Esophagus muscularis mucosa (tissue), 4 donors: Measurements from ENCODE around the gene PARD3B. TPM values are rescaled to one million over a fixed set of nuclear protein-coding genes. Genes with fewer than 3 reads are reported as not detected.

Source experiments
- DNase-seq: peaks from one replicate; pipeline ENCODE4 v3.0.0-alpha.2; 2017; ENCODE audit errors: extremely low spot score
- H3K27ac ChIP-seq, 4 donors: fragments of 200-600 bp; sonication (generic); replicated peaks in 1 of 4; 1 replicate in 3 of 4; 2 replicates in 1 of 4; pipeline ENCODE4 v1.5.1; 2016 to 2019; ENCODE audit warnings: mild to moderate bottlenecking in 1 of 4
- H3K27me3 ChIP-seq, 4 donors: fragments of 200-600 bp; sonication (generic); one replicate each; pipeline versions ENCODE4 v1.5.1 to v1.6.0; 2016 to 2019
- H3K36me3 ChIP-seq, 4 donors: fragments of 200-600 bp; sonication (generic); one replicate each; pipeline ENCODE4 v1.5.1; 2016 to 2019
- H3K4me1 ChIP-seq, 4 donors: fragments of 200-600 bp; sonication (generic); one replicate each; pipeline ENCODE4 v1.5.1; 2016 to 2019
- H3K4me3 ChIP-seq, 4 donors: fragments of 200-600 bp; sonication (generic); 1 replicate in 2 of 4; 2 replicates in 2 of 4; pipeline ENCODE4 v1.5.1; 2016 to 2019; ENCODE audit warnings: mild to moderate bottlenecking in 4 of 4, moderate library complexity in 1 of 4
- H3K9me3 ChIP-seq, 4 donors: fragments of 200-600 bp; sonication (generic); 1 replicate in 3 of 4; 2 replicates in 1 of 4; pipeline ENCODE4 v1.5.1; 2016 to 2019
- CTCF ChIP-seq, 3 experiments: fragments of 200-600 bp in 2 of 3; fragments of 450-650 bp in 1 of 3; sonication (generic) in 2 of 3; IDR thresholded peaks; one replicate each; pipeline ENCODE4 v1.5.1; 2017 to 2019; ENCODE audit warnings: antibody characterized with exemption in 3 of 3, mild to moderate bottlenecking in 2 of 3, moderate library complexity in 1 of 3
- EP300 ChIP-seq: sonication (generic); formaldehyde crosslinking; IDR thresholded peaks from one replicate; pipeline ENCODE4 v1.6.1; 2017; ENCODE audit warnings: antibody characterized with exemption
- POLR2A ChIP-seq: fragments of 450-650 bp; IDR thresholded peaks from one replicate; pipeline ENCODE4 v1.6.1; 2017; ENCODE audit warnings: antibody characterized with exemption, moderate library complexity, mild to moderate bottlenecking, low read depth
- POLR2AphosphoS5 ChIP-seq, 2 donors: sonication (generic); formaldehyde crosslinking; IDR thresholded peaks; one replicate each; pipeline ENCODE4 v1.6.1; 2017; ENCODE audit warnings: antibody characterized with exemption in 2 of 2
- WGBS: methylation state at CpG from one replicate; pipeline ENCODE4 v1.1.5; 2018; 5-methylcytosine and 5-hydroxymethylcytosine counted together
- intact Hi-C: fragments of 100-400 bp; cut with DNase I; formaldehyde crosslinking; loops from one replicate; pipeline ENCODE4 v1.15.1; 2023
- total RNA-seq, 4 donors: library from RNA; depleted of rRNA; stranded (reverse); fragments of >200 nt; gene quantifications; one replicate each; pipeline versions ENCODE4 v1.1.0 to v1.2.1, GENCODE V29; 2016

Gene PARD3B
- total RNA-seq, 4 donors from 2014 or later, result 24.2 to 40.8 (median 32.5) TPM

- Histone ChIP-seq H3K27me3 (no peaks in the 10 kb centered on the region), H3K4me1 (peaks cover 10 to 29% (median 26%) of the 10 kb centered on the region in 4 donors), H3K36me3 (no peaks in the 10 kb centered on the region), H3K27ac (peak overlapping the region in 3 of 4 donors; percentile 9 to 39 (median 28)), H3K4me3 (no peak overlapping the region), H3K9me3 (no peaks in the 10 kb centered on the region)
- intact Hi-C loops, result no loop called here
- WGBS, result 82% methylated on average over 1 of the region's 1 CpG
- TF ChIP-seq POLR2A, result no peak
- TF ChIP-seq EP300, result no peak
- TF ChIP-seq CTCF (IDR thresholded peaks at IDR 0.05), result no peak
- no peak for TF ChIP-seq POLR2AphosphoS5 (IDR thresholded peaks at IDR 0.05)
- no peak for DNase-seq
Measured at GRCh38 chr2:204665207-204665606, 119.9 kb downstream of the PARD3B start.

- no peak for DNase-seq
- WGBS, result 100% methylated on average over 2 of the region's 2 CpGs
- Histone ChIP-seq H3K27ac (peak overlapping the region in 3 of 4 donors; percentile 9 to 39 (median 28)), H3K36me3 (no peaks in the 10 kb centered on the region), H3K4me1 (peaks cover 10 to 33% (median 26%) of the 10 kb centered on the region in 4 donors), H3K27me3 (no peaks in the 10 kb centered on the region), H3K9me3 (no peaks in the 10 kb centered on the region), H3K4me3 (no peak overlapping the region)
- TF ChIP-seq CTCF (IDR thresholded peaks at IDR 0.05) (no peak), POLR2A (no peak), POLR2AphosphoS5 (IDR thresholded peaks at IDR 0.05) (no peak), EP300 (no peak)
- intact Hi-C loops, result no loop called here
Measured at GRCh38 chr2:204665771-204666170, 120.5 kb downstream of the PARD3B start.

- peaks cover 10 to 33% (median 26%) of the 10 kb centered on the region in 4 donors for H3K4me1 ChIP-seq
Measured at GRCh38 chr2:204667990-204668389, 122.7 kb downstream of the PARD3B start.

GRCh38 chr2:204669382-204669781 lies 124.1 kb downstream of the PARD3B start:
- peaks cover 10 to 30% (median 25%) of the 10 kb centered on the region in 4 donors for H3K4me1 ChIP-seq
- DNase-seq, result no peak
- H3K9me3 ChIP-seq, result no peaks in the 10 kb centered on the region
- WGBS, result 81% methylated on average over 3 of the region's 3 CpGs
- no peak overlapping the region for H3K27ac ChIP-seq
- H3K27me3 ChIP-seq, result no peaks in the 10 kb centered on the region
- intact Hi-C loops, result no loop called here
- H3K4me3 ChIP-seq, result no peak overlapping the region
- H3K36me3 ChIP-seq, result no peaks in the 10 kb centered on the region
- TF ChIP-seq POLR2AphosphoS5 (IDR thresholded peaks at IDR 0.05), result no peak
- no peak for TF ChIP-seq POLR2A
- TF ChIP-seq EP300, result no peak
- TF ChIP-seq CTCF (IDR thresholded peaks at IDR 0.05), result no peak

More at GRCh38 chr2:204667990-204668389, 122.7 kb downstream of the PARD3B start:
- 95% methylated on average over 2 of the region's 2 CpGs for WGBS
- Histone ChIP-seq H3K27ac (no peak overlapping the region), H3K36me3 (no peaks in the 10 kb centered on the region), H3K27me3 (no peaks in the 10 kb centered on the region), H3K4me3 (no peak overlapping the region), H3K9me3 (no peaks in the 10 kb centered on the region)
- intact Hi-C loops, result no loop called here
- TF ChIP-seq POLR2A (no peak), CTCF (IDR thresholded peaks at IDR 0.05) (no peak), EP300 (no peak), POLR2AphosphoS5 (IDR thresholded peaks at IDR 0.05) (no peak)
- no peak for DNase-seq

- 77% methylated on average over 2 of the region's 2 CpGs for WGBS
- H3K4me1 ChIP-seq, result peaks cover 9 to 22% (median 17%) of the 10 kb centered on the region in 4 donors
- intact Hi-C loops, result no loop called here
- no peak overlapping the region for H3K4me3 ChIP-seq
- no peaks in the 10 kb centered on the region for H3K36me3 ChIP-seq
- H3K9me3 ChIP-seq, result no peaks in the 10 kb centered on the region
- H3K27ac ChIP-seq, result no peak overlapping the region
- no peak for DNase-seq
- TF ChIP-seq POLR2AphosphoS5 (IDR thresholded peaks at IDR 0.05), result no peak
- no peak for TF ChIP-seq EP300
- no peak for TF ChIP-seq POLR2A
- no peak for TF ChIP-seq CTCF (IDR thresholded peaks at IDR 0.05)
- no peaks in the 10 kb centered on the region for H3K27me3 ChIP-seq
Measured at GRCh38 chr2:204670124-204670523, 124.8 kb downstream of the PARD3B start.
